H1 (cell line): ENCODE measurements around the gene DISC1. TPM values are rescaled to one million over a fixed set of nuclear protein-coding genes. Genes with fewer than 3 reads are reported as not detected.

Experiments used
- CTCF ChIA-PET: fragments of 300-600 bp; sonication (Branson Sonifier 250); formaldehyde crosslinking; loops from one replicate; lab custom pipeline; 2021; ENCODE audit not compliant: partially characterized antibody; lab: Charles Lee
- POLR2A ChIA-PET: fragments of 300-600 bp; sonication (Branson Sonifier 250); formaldehyde crosslinking; loops from one replicate; lab custom pipeline; 2021; ENCODE audit warnings: inconsistent platforms; ENCODE audit not compliant: partially characterized antibody; lab: Charles Lee
- DNase-seq, 2 experiments: peaks; one replicate each; pipeline versions ENCODE4 v3.0.0 to v3.0.0-alpha.2; 2010 to 2022; ENCODE audit warnings: low spot score in 2 of 2, low read depth in 1 of 2, mixed read lengths in 1 of 2
- FAIRE-seq: peaks from 2 replicates; lab custom pipeline; 2011; peaks lifted over from hg19 to GRCh38; lab: Jason Lieb, UNC
- H2AFZ ChIP-seq: 2 replicates; pipeline ENCODE4 v1.8.1; 2012; ENCODE audit warnings: low read length, inconsistent platforms
- H2AK5ac ChIP-seq: 2 replicates; pipeline ENCODE4 v1.6.1; 2013; ENCODE audit warnings: low read depth, low read length
- H2BK120ac ChIP-seq: replicated peaks from 2 replicates; pipeline ENCODE3; 2013; ENCODE audit warnings: low read depth, low read length, inconsistent platforms
- H2BK12ac ChIP-seq: 2 replicates; pipeline ENCODE4 v1.6.1; 2013; ENCODE audit warnings: low read depth, low read length
- H2BK15ac ChIP-seq: 2 replicates; pipeline ENCODE4 v1.6.1; 2013; ENCODE audit warnings: low read length
- H2BK20ac ChIP-seq: 2 replicates; pipeline ENCODE4 v1.6.1; 2013; ENCODE audit warnings: low read length
- H2BK5ac ChIP-seq: 2 replicates; pipeline ENCODE4 v1.6.1; 2013; ENCODE audit warnings: low read depth, low read length
- H3K14ac ChIP-seq: 2 replicates; pipeline ENCODE4 v1.6.1; 2013; ENCODE audit warnings: inconsistent platforms; ENCODE audit not compliant: insufficient read length
- H3K18ac ChIP-seq: 2 replicates; pipeline ENCODE4 v1.6.1; 2013; ENCODE audit warnings: low read length; ENCODE audit errors: extremely low read depth
- H3K23ac ChIP-seq: 2 replicates; pipeline ENCODE4 v1.6.1; 2013; ENCODE audit warnings: inconsistent platforms; ENCODE audit not compliant: insufficient read length
- H3K23me2 ChIP-seq: 2 replicates; pipeline ENCODE4 v1.6.1; 2013; ENCODE audit warnings: low read depth, low read length
- H3K27ac ChIP-seq: 2 replicates; pipeline ENCODE4 v1.6.1; 2011; ENCODE audit warnings: low read depth, low read length, inconsistent platforms
- H3K27me3 ChIP-seq, 4 experiments: replicated peaks in 1 of 4; 1 replicate in 1 of 4; 2 replicates in 3 of 4; pipeline versions ENCODE4 v1.6.1 to v1.8.1; 2011 to 2013; ENCODE audit warnings: low read length in 3 of 4, mild to moderate bottlenecking in 3 of 4, inconsistent platforms in 2 of 4, mixed read lengths in 2 of 4, moderate library complexity in 1 of 4; ENCODE audit not compliant: control insufficient read depth in 3 of 4, insufficient read depth in 3 of 4; ENCODE audit errors: extremely low read depth in 1 of 4
- H3K36me3 ChIP-seq, 4 experiments: 2 replicates each; pipeline versions ENCODE4 v1.6.1 to v1.8.1; 2011 to 2013; ENCODE audit warnings: mild to moderate bottlenecking in 4 of 4, low read length in 3 of 4, moderate library complexity in 2 of 4, control low read depth in 1 of 4, inconsistent platforms in 1 of 4; ENCODE audit not compliant: insufficient read depth in 4 of 4, control insufficient read depth in 2 of 4
- H3K4ac ChIP-seq: replicated peaks from 2 replicates; pipeline ENCODE3; 2013; ENCODE audit warnings: low read length, low read depth, mixed read lengths, inconsistent platforms; ENCODE audit not compliant: insufficient read length
- H3K4me1 ChIP-seq, 4 experiments: replicated peaks in 1 of 4; 1 replicate in 1 of 4; 2 replicates in 3 of 4; pipeline versions ENCODE4 v1.6.1 to v1.8.1; 2011 to 2013; ENCODE audit warnings: low read length in 3 of 4, inconsistent platforms in 2 of 4, mixed read lengths in 1 of 4; ENCODE audit not compliant: insufficient read depth in 4 of 4, control insufficient read depth in 3 of 4
- H3K4me2 ChIP-seq, 2 experiments: 2 replicates each; pipeline versions ENCODE4 v1.6.1 to v1.8.1; 2011 to 2013; ENCODE audit warnings: low read depth in 2 of 2, low read length in 2 of 2, control low read depth in 1 of 2, inconsistent platforms in 1 of 2, mild to moderate bottlenecking in 1 of 2; ENCODE audit not compliant: insufficient read depth in 1 of 2
- H3K4me3 ChIP-seq, 4 experiments: fragments of 200-600, 300-600 bp in 1 of 4; sonication (generic), shearing (Covaris generic), sonication (Bioruptor Twin) in 1 of 4; 2 replicates each; pipeline versions ENCODE4 v1.5.1 to v1.8.1; 2011 to 2016; ENCODE audit warnings: low read length in 4 of 4, low read depth in 3 of 4, control low read depth in 2 of 4, inconsistent platforms in 2 of 4, mild to moderate bottlenecking in 2 of 4, mixed read lengths in 1 of 4, moderate library complexity in 1 of 4; ENCODE audit not compliant: insufficient read depth in 2 of 4; ENCODE audit errors: extremely low read depth in 1 of 4
- H3K56ac ChIP-seq: replicated peaks from 2 replicates; pipeline ENCODE3; 2013; ENCODE audit warnings: low read depth, mild to moderate bottlenecking, mixed read lengths, low read length, inconsistent platforms; ENCODE audit not compliant: insufficient read length
- H3K79me1 ChIP-seq: 2 replicates; pipeline ENCODE4 v1.6.1; 2013; ENCODE audit warnings: low read depth, low read length, control low read depth
- H3K79me2 ChIP-seq, 2 experiments: 2 replicates each; pipeline versions ENCODE4 v1.6.1 to v1.8.1; 2012 to 2013; ENCODE audit warnings: low read length in 2 of 2, mild to moderate bottlenecking in 2 of 2, inconsistent platforms in 1 of 2; ENCODE audit not compliant: insufficient read depth in 2 of 2, control insufficient read depth in 1 of 2
- H3K9ac ChIP-seq, 4 experiments: replicated peaks in 1 of 4; 1 replicate in 1 of 4; 2 replicates in 3 of 4; pipeline versions ENCODE4 v1.6.1 to v1.8.1; 2011 to 2013; ENCODE audit warnings: low read depth in 3 of 4, low read length in 3 of 4, control low read depth in 2 of 4, mild to moderate bottlenecking in 2 of 4, moderate library complexity in 2 of 4, inconsistent platforms in 1 of 4; ENCODE audit errors: extremely low read depth in 1 of 4
- H3K9me3 ChIP-seq, 2 experiments: 2 replicates each; pipeline versions ENCODE4 v1.6.1 to v1.8.1; 2012 to 2013; ENCODE audit warnings: mild to moderate bottlenecking in 2 of 2, moderate library complexity in 2 of 2, control low read depth in 1 of 2, inconsistent platforms in 1 of 2, low read depth in 1 of 2, low read length in 1 of 2, mixed read lengths in 1 of 2; ENCODE audit not compliant: insufficient read depth in 2 of 2
- H4K20me1 ChIP-seq, 2 experiments: replicated peaks in 1 of 2; 2 replicates each; pipeline versions ENCODE3 to v1.8.1; 2011 to 2013; ENCODE audit warnings: inconsistent platforms in 2 of 2, low read length in 2 of 2, mild to moderate bottlenecking in 1 of 2; ENCODE audit not compliant: insufficient read depth in 2 of 2, control insufficient read depth in 1 of 2
- H4K5ac ChIP-seq: 2 replicates; pipeline ENCODE4 v1.6.1; 2013; ENCODE audit warnings: low read length, low read depth, mixed read lengths, inconsistent platforms; ENCODE audit not compliant: insufficient read length
- H4K8ac ChIP-seq: 2 replicates; pipeline ENCODE4 v1.8.0; 2013; ENCODE audit warnings: mild to moderate bottlenecking, moderate library complexity, low read length, inconsistent platforms; ENCODE audit not compliant: insufficient read depth; ENCODE audit errors: extremely low read depth
- H4K91ac ChIP-seq: replicated peaks from 2 replicates; pipeline ENCODE3; 2013; ENCODE audit warnings: low read length, mixed read lengths, inconsistent platforms; ENCODE audit not compliant: insufficient read length
- CHD2 ChIP-seq: IDR thresholded peaks from 2 replicates; pipeline ENCODE4 v1.6.1; 2012; ENCODE audit warnings: low read length, improper control_type of control experiment
- NANOG ChIP-seq: IDR thresholded peaks from 2 replicates; pipeline ENCODE4 v1.6.1; 2011; ENCODE audit warnings: low read length, low read depth, mild to moderate bottlenecking, inconsistent platforms; ENCODE audit not compliant: insufficient read depth, poor library complexity, severe bottlenecking
- RXRA ChIP-seq: IDR thresholded peaks from 2 replicates; pipeline ENCODE4 v1.6.1; 2011; ENCODE audit warnings: low read depth, mild to moderate bottlenecking, low read length, moderate library complexity; ENCODE audit not compliant: insufficient read depth
- SP2 ChIP-seq: IDR thresholded peaks from 2 replicates; pipeline ENCODE4 v1.6.1; 2012; ENCODE audit warnings: mild to moderate bottlenecking, low read length, inconsistent platforms
- SUZ12 ChIP-seq: fragments of 200-600 bp; sonication (generic); IDR thresholded peaks from 2 replicates; pipeline ENCODE4 v1.6.1; 2012; ENCODE audit warnings: mild to moderate bottlenecking, inconsistent platforms, low read length, moderate library complexity, mixed read lengths
- WGBS, 2 experiments: shearing (Covaris generic) in 1 of 2; methylation state at CpG; one replicate each; pipeline versions ENCODE4 v1.1.6 to v1.1.7; 2013 to 2015; ENCODE audit warnings: low lambda C conversion rate in 2 of 2, mixed read lengths in 2 of 2, inconsistent platforms in 1 of 2, low coverage in 1 of 2, missing lambda C conversion rate in 1 of 2; ENCODE audit not compliant: insufficient replicate concordance in 2 of 2, insufficient coverage in 1 of 2, insufficient read length in 1 of 2; ENCODE audit errors: extremely low coverage in 1 of 2, missing lambda C conversion rate in 1 of 2; 5-methylcytosine and 5-hydroxymethylcytosine counted together
- polyA plus RNA-seq, 7 experiments: library from polyadenylated mRNA; depleted of rRNA in 3 of 7; stranded (reverse) in 5 of 7; unstranded in 2 of 7; fragments of >200 nt in 5 of 7; fragments of 200-250 nt in 2 of 7; gene quantifications; 1 replicate in 5 of 7; 2 replicates in 1 of 7; 4 replicates in 1 of 7; pipeline versions ENCODE4 v1.2.1 to v1.2.3, GENCODE V29; 2011 to 2013; ENCODE audit warnings: missing spikeins in 2 of 7, mixed read lengths in 2 of 7
- total RNA-seq: library from RNA; stranded (reverse); fragmentation: NEBNext Ultra II Directional; extraction: Animal tissue kit (Norgen Biotek cat#: 25700); gene quantifications from 2 replicates; pipeline ENCODE4 v1.2.1, GENCODE V29; 2021

Gene DISC1
- total and polyA plus RNA-seq, 2 of the 8 experiments (the other 6 are each of a cell fraction or from before 2014, with no cell fraction given) = 1.1 to 3.5 TPM

DNA sequence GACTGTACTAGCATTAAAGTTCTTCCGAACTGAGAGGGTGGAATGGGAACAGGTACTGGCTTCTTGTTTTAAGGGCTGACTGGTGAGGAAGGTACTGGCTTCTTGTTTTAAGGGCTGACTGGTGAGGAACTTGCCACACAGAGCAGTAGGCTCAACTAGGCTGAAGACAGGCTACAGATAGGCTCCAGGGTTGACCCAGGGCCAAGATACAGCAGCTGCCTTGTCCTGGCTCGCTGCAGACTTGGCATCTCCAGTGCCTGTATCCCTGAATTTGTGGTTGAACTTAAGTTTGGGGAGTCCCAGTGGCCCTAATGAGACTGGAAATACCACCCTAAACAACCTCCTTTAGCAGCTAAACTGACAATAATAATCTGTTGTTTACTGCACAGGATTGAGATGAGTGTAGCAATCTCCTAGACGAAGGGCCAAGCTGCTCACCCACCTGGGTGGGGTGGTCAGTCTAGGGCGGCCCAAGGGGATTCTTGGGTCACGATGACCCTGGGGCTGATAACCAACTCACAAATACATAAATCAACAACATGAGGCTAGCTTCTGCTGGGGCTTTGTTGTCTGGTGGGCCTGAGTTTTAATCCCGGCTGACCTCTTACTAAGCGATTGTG lies 227.1 kb downstream of the DISC1 start:
- no peak overlapping the region for H3K23ac ChIP-seq
- H2BK20ac ChIP-seq = no peak overlapping the region
- 92% methylated on average over 7 of the region's 7 CpGs; no CpG with 5 or more reads in 1 of the 2 experiments for WGBS, 2 experiments
- H2BK15ac ChIP-seq = no peak overlapping the region
- no peaks in the 10 kb centered on the region for H3K23me2 ChIP-seq
- DNase-seq (no peak), FAIRE-seq (no peak)
- no peak overlapping the region for H3K4me2 ChIP-seq
- H2AK5ac ChIP-seq = no peak overlapping the region
- H4K5ac ChIP-seq = no peak overlapping the region
- H3K4me1 ChIP-seq = peaks cover 0 to 18% (median 5%) of the 10 kb centered on the region in 4 experiments; a peak in 4 of 7 replicates
- no peak overlapping the region for H3K4me3 ChIP-seq
- no peaks in the 10 kb centered on the region for H3K79me2 ChIP-seq
- H3K18ac ChIP-seq = no peak overlapping the region
- H2BK120ac ChIP-seq = no peak overlapping the region
- no peak overlapping the region for H3K9ac ChIP-seq
- ChIA-PET POLR2A (no interaction called here), CTCF (interaction anchor here (1.3 kb wide), 1 partner anchor 97 kb away, joined by 4 read pairs; no protein-coding TSS in a partner anchor)
- no peaks in the 10 kb centered on the region for H3K27me3 ChIP-seq
- H3K9me3 ChIP-seq = no peaks in the 10 kb centered on the region
- no peak overlapping the region for H3K27ac ChIP-seq
- no peak overlapping the region for H3K14ac ChIP-seq
- no peak overlapping the region for H2AFZ ChIP-seq
- H2BK12ac ChIP-seq = no peak overlapping the region
- no peak overlapping the region for H4K8ac ChIP-seq
- H4K20me1 ChIP-seq = no peaks in the 10 kb centered on the region
- H2BK5ac ChIP-seq = no peak overlapping the region
- H3K56ac ChIP-seq = no peak overlapping the region
- no peak overlapping the region for H3K4ac ChIP-seq
- no peak overlapping the region for H4K91ac ChIP-seq
- H3K36me3 ChIP-seq = no peaks in the 10 kb centered on the region
- H3K79me1 ChIP-seq = no peaks in the 10 kb centered on the region
- TF ChIP-seq RXRA (no peak), SUZ12 (no peak), SP2 (no peak), CHD2 (no peak), NANOG (no peak)
